HFFc6 (cell line): ENCODE data around the gene GLB1L2. TPM values are rescaled to one million over a fixed set of nuclear protein-coding genes. Genes with fewer than 3 reads are reported as not detected.

Experiments used
- DNase-seq: peaks from one replicate; pipeline ENCODE4 v3.0.0-alpha.2; 2018
- H3K27ac Mint-ChIP-seq: 2 replicates; pipeline ENCODE4 v1.8.0; 2020; ENCODE audit warnings: mild to moderate bottlenecking, mixed read lengths
- H3K27me3 Mint-ChIP-seq: 2 replicates; pipeline ENCODE4 v1.8.0; 2021; ENCODE audit warnings: mild to moderate bottlenecking, moderate library complexity, mixed read lengths; ENCODE audit not compliant: insufficient read depth
- H3K36me3 Mint-ChIP-seq: 2 replicates; pipeline ENCODE4 v1.8.0; 2021; ENCODE audit warnings: low read depth, mixed read lengths
- H3K4me1 Mint-ChIP-seq: 2 replicates; pipeline ENCODE4 v1.8.0; 2020; ENCODE audit warnings: low read depth, mixed read lengths
- H3K4me3 Mint-ChIP-seq: 2 replicates; pipeline ENCODE4 v1.8.0; 2020; ENCODE audit warnings: mild to moderate bottlenecking, moderate library complexity, mixed read lengths
- H3K9me3 Mint-ChIP-seq: 2 replicates; pipeline ENCODE4 v1.8.0; 2020; ENCODE audit warnings: mild to moderate bottlenecking, mixed read lengths
- CTCF ChIP-seq: fragments of 200-600 bp; sonication (generic); IDR thresholded peaks from 2 replicates; pipeline ENCODE4 v1.5.0; 2021; ENCODE audit warnings: antibody characterized with exemption, mild to moderate bottlenecking
- total RNA-seq, 6 experiments: library from RNA; stranded (reverse); fragmentation: NEBNext Ultra II Directional; extraction: Animal tissue kit (Norgen Biotek cat#: 25700); gene quantifications; 2 replicates in 1 of 6; 3 replicates in 5 of 6; pipeline ENCODE4 v1.2.3, GENCODE V29; 2021

Gene GLB1L2
- total RNA-seq, 6 experiments from 2014 or later: not detected

- no peaks in the 10 kb centered on the region for H3K36me3 Mint-ChIP-seq
- DNase-seq: no peak
- TF ChIP-seq CTCF: no peak
- H3K9me3 Mint-ChIP-seq: peaks cover 53% of the 10 kb centered on the region
- no peak overlapping the region for H3K27ac Mint-ChIP-seq
- no peaks in the 10 kb centered on the region for H3K4me1 Mint-ChIP-seq
- no peak overlapping the region for H3K4me3 Mint-ChIP-seq
- H3K27me3 Mint-ChIP-seq: peaks cover 4% of the 10 kb centered on the region
These were observed 39.8 kb downstream of the GLB1L2 start for GRCh38 chr11:134371436-134372185.

GRCh38 chr11:134372536-134372935 lies 40.7 kb downstream of the GLB1L2 start:
- TF ChIP-seq CTCF: no peak
- H3K9me3 Mint-ChIP-seq: peaks cover 56% of the 10 kb centered on the region
- peaks cover 4% of the 10 kb centered on the region for H3K27me3 Mint-ChIP-seq
- no peak overlapping the region for H3K27ac Mint-ChIP-seq
- H3K4me1 Mint-ChIP-seq: no peaks in the 10 kb centered on the region
- no peaks in the 10 kb centered on the region for H3K36me3 Mint-ChIP-seq
- H3K4me3 Mint-ChIP-seq: no peak overlapping the region
- DNase-seq: no peak

- Mint-ChIP-seq H3K4me1 (no peaks in the 10 kb centered on the region), H3K27ac (no peak overlapping the region), H3K36me3 (no peaks in the 10 kb centered on the region), H3K27me3 (peaks cover 6% of the 10 kb centered on the region), H3K9me3 (peaks cover 60% of the 10 kb centered on the region), H3K4me3 (no peak overlapping the region)
- no peak for TF ChIP-seq CTCF
- no peak for DNase-seq
These were observed 41.2 kb downstream of the GLB1L2 start for GRCh38 chr11:134372961-134373360.

DNA sequence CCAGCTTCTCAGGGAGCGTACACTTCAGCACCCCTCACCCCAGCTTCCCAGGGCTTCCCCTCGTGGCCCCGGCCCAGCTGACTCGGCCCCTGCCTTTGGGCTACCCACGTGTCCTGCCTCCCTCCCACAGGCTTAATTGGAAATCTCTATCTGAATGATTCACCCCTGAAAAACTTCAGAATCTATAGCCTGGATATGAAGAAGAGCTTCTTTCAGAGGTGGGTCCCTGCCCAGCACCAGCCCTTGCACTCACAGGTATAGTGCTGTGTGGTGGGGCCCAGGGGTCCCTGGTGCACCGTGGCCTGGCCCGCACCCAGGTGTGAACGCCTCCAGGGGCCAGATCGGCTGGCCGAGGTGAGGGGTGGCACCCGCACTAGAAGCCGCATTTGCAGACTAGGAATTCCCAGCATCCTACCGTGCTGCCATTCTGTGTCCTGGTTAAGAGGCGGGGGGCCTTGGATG lies 41.8 kb downstream of the GLB1L2 start:
- H3K4me1 Mint-ChIP-seq: no peaks in the 10 kb centered on the region
- peaks cover 65% of the 10 kb centered on the region for H3K9me3 Mint-ChIP-seq
- TF ChIP-seq CTCF: no peak
- H3K36me3 Mint-ChIP-seq: no peaks in the 10 kb centered on the region
- peaks cover 6% of the 10 kb centered on the region for H3K27me3 Mint-ChIP-seq
- no peak for DNase-seq
- no peak overlapping the region for H3K4me3 Mint-ChIP-seq
- H3K27ac Mint-ChIP-seq: no peak overlapping the region

- Mint-ChIP-seq H3K27me3 (peaks cover 4% of the 10 kb centered on the region), H3K4me1 (no peaks in the 10 kb centered on the region), H3K9me3 (peaks cover 65% of the 10 kb centered on the region), H3K27ac (no peak overlapping the region), H3K36me3 (no peaks in the 10 kb centered on the region), H3K4me3 (no peak overlapping the region)
- DNase-seq: no peak
- TF ChIP-seq CTCF: no peak
These were observed 42.4 kb downstream of the GLB1L2 start for GRCh38 chr11:134374171-134374570.
